NCI-H2029 (cell line): ENCODE measurements around the gene ZNF512B.
A peak's percentile ranks its signal among the peaks of the same experiment; 100 is the strongest.
"Not testable (repeated sequence)": the region's sequence is repeated elsewhere in the genome, so short reads cannot be mapped to it uniquely, and the experiment has no call there.

Experiments
- DNase-seq: peaks from one replicate; lab custom pipeline; 2025; lab: John Stamatoyannopoulos, UW

ZNF512B gene

GRCh38 chr20:63969838-63970713, at the start of gene ZNF512B:
ZNF512B (minus strand) TSS chr20:63969930; CDS start chr20:63967950, 1,980 bp downstream.
- peak; percentile 39 for DNase-seq

- DNase-seq, result no peak
Measured at GRCh38 chr20:64015635-64016034, 45.9 kb upstream of the ZNF512B start.

- DNase-seq, result not testable (repeated sequence)
Measured at GRCh38 chr20:64012385-64013154, 42.8 kb upstream of the ZNF512B start.

GRCh38 chr20:64011366-64011779, 41.6 kb upstream of the ZNF512B start:
- DNase-seq, result no peak

GRCh38 chr20:64010711-64011237, 41.0 kb upstream of the ZNF512B start:
- DNase-seq, result no peak

- no peak for DNase-seq
Measured at GRCh38 chr20:64009811-64010387, 40.2 kb upstream of the ZNF512B start.

GRCh38 chr20:64006902-64007301, 37.2 kb upstream of the ZNF512B start:
- no peak for DNase-seq

- no peak for DNase-seq
Measured at GRCh38 chr20:64006490-64006889, 36.8 kb upstream of the ZNF512B start.

- no peak for DNase-seq
Measured at GRCh38 chr20:64005394-64005793, 35.7 kb upstream of the ZNF512B start.

GRCh38 chr20:64003960-64004725, 34.4 kb upstream of the ZNF512B start:
- DNase-seq, result no peak

- DNase-seq, result peak; percentile 87
Measured at GRCh38 chr20:64001607-64002011, 31.9 kb upstream of the ZNF512B start.

- no peak for DNase-seq
Measured at GRCh38 chr20:64000906-64001305, 31.2 kb upstream of the ZNF512B start.

- DNase-seq, result no peak
Measured at GRCh38 chr20:63982937-63983336, 13.2 kb upstream of the ZNF512B start.

- peak; percentile 98 for DNase-seq
Measured at GRCh38 chr20:63980806-63981728, 11.3 kb upstream of the ZNF512B start, which contains the start of gene PRPF6. PRPF6 (plus strand) TSS chr20:63981132; CDS start chr20:63981246, 114 bp downstream.

GRCh38 chr20:63980317-63980805, 10.6 kb upstream of the ZNF512B start:
- DNase-seq, result no peak

- DNase-seq, result peak; percentile 39
Measured at GRCh38 chr20:63979557-63980316, 10.0 kb upstream of the ZNF512B start, which contains the start of gene SAMD10. SAMD10 (minus strand) TSS chr20:63979642; CDS start chr20:63979467, 175 bp downstream.

- no peak for DNase-seq
Measured at GRCh38 chr20:63979229-63979556, 9.5 kb upstream of the ZNF512B start.

GRCh38 chr20:63978319-63979228, 8.8 kb upstream of the ZNF512B start:
- peak; percentile 72 for DNase-seq
